Keratinocyte (primary cell): Measurements from ENCODE around the gene RABGEF1. TPM values are rescaled to one million over a fixed set of nuclear protein-coding genes. Genes with fewer than 3 reads are reported as not detected.
"Not testable (repeated sequence)": the region's sequence is repeated elsewhere in the genome, so short reads cannot be mapped to it uniquely, and the experiment has no call there.

Experiments
- DNase-seq: peaks from one replicate; pipeline ENCODE4 v3.0.0-alpha.2; 2011; ENCODE audit warnings: low read depth, missing footprints, low spot score
- FAIRE-seq: peaks from 2 replicates; lab custom pipeline; 2011; peaks lifted over from hg19 to GRCh38; lab: Jason Lieb, UNC
- H2AFZ ChIP-seq: 2 replicates; pipeline ENCODE4 v1.6.0; 2012; ENCODE audit warnings: low read length, control low read depth, inconsistent platforms; ENCODE audit not compliant: control insufficient read depth
- H3K27ac ChIP-seq: 2 replicates; pipeline ENCODE4 v1.5.1; 2011; ENCODE audit warnings: low read length; ENCODE audit not compliant: control insufficient read depth, insufficient read depth
- H3K27me3 ChIP-seq: 3 replicates; pipeline ENCODE4 v1.6.0; 2011; ENCODE audit warnings: low read length; ENCODE audit not compliant: control insufficient read depth, insufficient read depth; ENCODE audit errors: extremely low read depth
- H3K36me3 ChIP-seq, 2 experiments: 2 replicates in 1 of 2; 3 replicates in 1 of 2; pipeline ENCODE4 v1.5.1; 2011; ENCODE audit warnings: low read length in 2 of 2, mild to moderate bottlenecking in 1 of 2; ENCODE audit not compliant: control insufficient read depth in 2 of 2, insufficient read depth in 2 of 2; ENCODE audit errors: extremely low read depth in 1 of 2
- H3K4me1 ChIP-seq: 3 replicates; pipeline ENCODE4 v1.5.1; 2011; ENCODE audit warnings: low read length; ENCODE audit not compliant: control insufficient read depth, insufficient read depth; ENCODE audit errors: extremely low read depth
- H3K4me2 ChIP-seq: 3 replicates; pipeline ENCODE4 v1.6.0; 2011; ENCODE audit warnings: low read depth, low read length; ENCODE audit not compliant: control insufficient read depth, insufficient read depth; ENCODE audit errors: extremely low read depth
- H3K4me3 ChIP-seq, 3 experiments: fragments of 200-600 bp in 1 of 3; sonication (generic) in 1 of 3; 2 replicates in 2 of 3; 3 replicates in 1 of 3; pipeline ENCODE4 v1.5.1; 2011 to 2016; ENCODE audit warnings: low read length in 3 of 3, mild to moderate bottlenecking in 3 of 3, control low read depth in 2 of 3, inconsistent platforms in 1 of 3, low read depth in 1 of 3, mixed read lengths in 1 of 3, mixed run types in 1 of 3, moderate library complexity in 1 of 3; ENCODE audit not compliant: control insufficient read depth in 2 of 3, insufficient read depth in 2 of 3; ENCODE audit errors: extremely low read depth in 1 of 3
- H3K79me2 ChIP-seq: 2 replicates; pipeline ENCODE4 v1.6.0; 2012; ENCODE audit warnings: low read length; ENCODE audit not compliant: control insufficient read depth, insufficient read depth
- H3K9ac ChIP-seq: 3 replicates; pipeline ENCODE4 v1.6.0; 2011; ENCODE audit warnings: low read length; ENCODE audit not compliant: control insufficient read depth, insufficient read depth; ENCODE audit errors: extremely low read depth
- H3K9me1 ChIP-seq: 3 replicates; pipeline ENCODE4 v1.6.0; 2011; ENCODE audit warnings: low read length; ENCODE audit not compliant: control insufficient read depth, insufficient read depth; ENCODE audit errors: extremely low read depth
- H3K9me3 ChIP-seq: 2 replicates; pipeline ENCODE4 v1.5.1; 2012; ENCODE audit warnings: low read depth, low read length; ENCODE audit not compliant: control insufficient read depth
- H4K20me1 ChIP-seq: 3 replicates; pipeline ENCODE4 v1.6.0; 2011; ENCODE audit warnings: low read length; ENCODE audit not compliant: control insufficient read depth, insufficient read depth; ENCODE audit errors: extremely low read depth
- CTCF ChIP-seq, 3 experiments: IDR thresholded peaks in 1 of 3; conservative IDR thresholded peaks in 1 of 3; optimal IDR thresholded peaks in 1 of 3; 2 replicates in 2 of 3; 3 replicates in 1 of 3; pipeline versions ENCODE3 to v1.5.1; 2011; ENCODE audit warnings: low read length in 3 of 3, mild to moderate bottlenecking in 3 of 3, moderate library complexity in 2 of 3, control low read depth in 1 of 3, inconsistent platforms in 1 of 3; ENCODE audit not compliant: insufficient read depth in 2 of 3; ENCODE audit errors: extremely low read depth in 1 of 3
- EZH2 ChIP-seq: IDR thresholded peaks from one replicate; pipeline ENCODE4 v1.6.1; 2012; ENCODE audit warnings: inconsistent platforms, mild to moderate bottlenecking, low read length, moderate library complexity
- dilution Hi-C: fragments of 300-500 bp; cut with MboI; formaldehyde crosslinking; loops from one replicate; pipeline ENCODE4 v1.7.0; 2020; ENCODE audit warnings: low sequenced_read_pairs; ENCODE audit not compliant: extremely low pct_ligation_motif_present
- polyA plus RNA-seq, 5 experiments: library from polyadenylated mRNA; depleted of rRNA in 3 of 5; stranded (reverse) in 3 of 5; stranded (forward) in 1 of 5; unstranded in 1 of 5; fragments of >200 nt; gene quantifications; 1 replicate in 1 of 5; 2 replicates in 3 of 5; 3 replicates in 1 of 5; pipeline versions ENCODE4 v1.2.1 to v1.2.3, GENCODE V29; 2011 to 2012; ENCODE audit warnings: missing spikeins in 2 of 5, low read depth in 1 of 5, low replicate concordance in 1 of 5

Gene RABGEF1
- polyA plus RNA-seq, 1 donor (not counting 4 experiments of a cell fraction or from before 2014, with no cell fraction given): 58.2 TPM

DNA sequence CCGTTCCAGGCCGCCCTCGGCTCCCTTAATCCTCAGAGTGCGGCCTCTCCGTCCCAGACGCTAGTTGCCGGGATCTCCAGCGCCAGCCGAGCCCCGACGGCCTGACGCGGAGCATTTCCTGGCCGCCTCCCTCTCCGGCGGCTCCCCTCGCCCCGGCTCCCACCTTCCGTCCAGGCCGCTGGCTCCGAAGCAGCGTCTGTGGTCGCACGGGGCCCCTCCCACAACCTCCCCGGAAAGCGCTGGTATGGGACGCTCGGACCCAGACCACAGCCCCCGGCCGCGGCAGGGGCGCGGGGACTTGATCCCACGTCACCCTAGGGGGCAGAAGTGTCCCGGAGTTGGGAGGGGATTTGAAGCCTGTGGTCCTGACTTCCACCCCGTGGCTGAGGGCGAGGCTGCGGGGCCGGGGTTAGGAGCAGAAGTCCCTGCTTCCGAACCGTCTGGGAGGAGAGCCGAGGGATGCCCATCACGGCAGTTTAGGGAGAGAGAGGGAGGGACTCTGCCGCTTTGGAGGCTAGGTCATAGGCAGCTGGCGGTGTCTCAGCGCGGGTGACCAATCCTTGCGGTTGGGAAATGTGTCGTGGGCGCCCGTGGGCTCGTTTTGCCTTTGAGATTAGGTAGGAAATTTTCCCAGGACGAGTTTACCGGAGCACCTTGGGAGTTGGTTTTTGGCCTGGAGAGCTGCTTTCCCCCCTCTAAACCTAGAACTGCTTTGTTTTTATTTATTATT, 612 bp downstream of the RABGEF1 start:
- FAIRE-seq, H4K20me1 ChIP-seq, H3K9me1 ChIP-seq, H3K9me3 ChIP-seq, H3K27me3 ChIP-seq, dilution Hi-C loops, DNase-seq: not testable (repeated sequence)
- Histone ChIP-seq H3K36me3 (peaks cover 2 to 12% of the 10 kb centered on the region in 2 experiments), H2AFZ (peak overlapping the region; percentile 33), H3K4me3 (peak overlapping the region; percentile 82 to 97 (median 85)), H3K79me2 (peaks cover 69% of the 10 kb centered on the region), H3K4me1 (peaks cover 12% of the 10 kb centered on the region), H3K4me2 (peak overlapping the region; percentile 75), H3K9ac (peak overlapping the region; percentile 91), H3K27ac (peak overlapping the region; percentile 87)

- dilution Hi-C loops: no loop called here
- Histone ChIP-seq H4K20me1 (no peaks in the 10 kb centered on the region), H3K79me2 (peaks cover 71% of the 10 kb centered on the region), H3K9ac (peak overlapping the region; percentile 91), H3K4me1 (peaks cover 12% of the 10 kb centered on the region), H3K36me3 (peaks cover 2 to 10% of the 10 kb centered on the region in 2 experiments), H3K27me3 (no peaks in the 10 kb centered on the region), H3K4me2 (peak overlapping the region; percentile 75), H3K27ac (peak overlapping the region; percentile 87), H3K4me3 (peak overlapping the region; percentile 82 to 97 (median 85)), H2AFZ (no peak overlapping the region), H3K9me3 (no peaks in the 10 kb centered on the region), H3K9me1 (no peaks in the 10 kb centered on the region)
- DNase-seq: no peak
- FAIRE-seq: no peak
- TF ChIP-seq CTCF (optimal IDR thresholded peaks at IDR 0.05 in 1 of 3, IDR thresholded peaks at IDR 0.05 in 1 of 3, conservative IDR thresholded peaks at IDR 0.05 in 1 of 3; ENCODE audit: extremely low read depth in 1 of 3, insufficient read depth in 2 of 3, low read length in 3 of 3): no peak
- TF ChIP-seq EZH2: no peak
Observed at GRCh38 chr7:66741710-66742049, 1.1 kb downstream of the RABGEF1 start.

DNA sequence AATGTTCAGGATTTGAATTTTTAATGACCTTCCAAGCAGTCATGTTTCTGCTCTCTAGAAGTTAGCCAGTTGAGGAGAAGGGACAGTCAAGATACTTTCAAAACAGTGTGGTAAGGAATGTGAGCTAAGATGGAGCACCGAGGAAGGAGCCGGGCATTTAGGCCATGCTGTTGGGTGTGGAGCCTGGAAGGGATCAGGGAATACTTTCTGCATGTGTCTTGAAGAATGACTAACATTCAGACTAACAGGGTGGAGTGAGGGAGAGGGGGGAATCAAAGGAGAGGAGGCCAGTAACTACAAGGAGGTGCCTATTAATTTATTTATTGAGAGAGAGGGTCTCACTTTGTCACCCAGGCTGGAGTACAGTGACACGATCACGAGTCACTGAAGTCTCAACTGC, 1.8 kb downstream of the RABGEF1 start:
- peak; percentile 9 for FAIRE-seq
- Histone ChIP-seq H3K4me1 (peaks cover 12% of the 10 kb centered on the region), H2AFZ (peak overlapping the region; percentile 3), H3K9ac (peak overlapping the region; percentile 56), H3K4me3 (peak overlapping the region; percentile 13 to 48 (median 27)), H3K36me3 (peaks cover 2 to 13% of the 10 kb centered on the region in 2 experiments), H3K4me2 (peak overlapping the region; percentile 67), H3K79me2 (peaks cover 77% of the 10 kb centered on the region), H3K27ac (peak overlapping the region; percentile 87)
- H4K20me1 ChIP-seq, dilution Hi-C loops, H3K9me3 ChIP-seq, H3K9me1 ChIP-seq, DNase-seq, H3K27me3 ChIP-seq: not testable (repeated sequence)
